NCI-H345 treated with DMSO at 0.1 percent for 48 hours (cell line): ENCODE data around the gene GPSM1.

Experiments used
- DNase-seq: peaks from one replicate; lab custom pipeline; 2025; ENCODE audit not compliant: unreplicated experiment; lab: John Stamatoyannopoulos, UW

Gene GPSM1

DNA sequence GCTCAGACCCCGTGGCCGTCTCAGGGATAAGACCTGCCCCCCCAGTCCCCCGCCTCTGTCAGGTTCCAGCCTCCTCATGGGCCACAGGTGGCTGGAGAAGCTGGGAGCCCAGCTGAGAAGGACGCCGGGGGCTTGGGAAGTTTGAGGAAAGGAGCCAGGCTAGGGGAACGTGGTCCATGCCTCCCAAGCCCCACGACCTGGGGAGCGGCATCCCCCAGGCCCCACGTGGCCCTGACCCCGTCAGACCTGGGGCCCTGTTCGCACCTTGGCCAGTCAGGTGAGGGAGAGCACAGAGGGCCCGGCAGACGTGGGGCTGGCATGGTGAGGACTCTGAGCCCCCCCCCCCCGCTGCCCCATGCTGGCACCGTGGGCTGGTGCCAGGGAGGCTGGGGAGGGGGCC lies 3.7 kb downstream of the GPSM1 start:
- no peak for DNase-seq

DNA sequence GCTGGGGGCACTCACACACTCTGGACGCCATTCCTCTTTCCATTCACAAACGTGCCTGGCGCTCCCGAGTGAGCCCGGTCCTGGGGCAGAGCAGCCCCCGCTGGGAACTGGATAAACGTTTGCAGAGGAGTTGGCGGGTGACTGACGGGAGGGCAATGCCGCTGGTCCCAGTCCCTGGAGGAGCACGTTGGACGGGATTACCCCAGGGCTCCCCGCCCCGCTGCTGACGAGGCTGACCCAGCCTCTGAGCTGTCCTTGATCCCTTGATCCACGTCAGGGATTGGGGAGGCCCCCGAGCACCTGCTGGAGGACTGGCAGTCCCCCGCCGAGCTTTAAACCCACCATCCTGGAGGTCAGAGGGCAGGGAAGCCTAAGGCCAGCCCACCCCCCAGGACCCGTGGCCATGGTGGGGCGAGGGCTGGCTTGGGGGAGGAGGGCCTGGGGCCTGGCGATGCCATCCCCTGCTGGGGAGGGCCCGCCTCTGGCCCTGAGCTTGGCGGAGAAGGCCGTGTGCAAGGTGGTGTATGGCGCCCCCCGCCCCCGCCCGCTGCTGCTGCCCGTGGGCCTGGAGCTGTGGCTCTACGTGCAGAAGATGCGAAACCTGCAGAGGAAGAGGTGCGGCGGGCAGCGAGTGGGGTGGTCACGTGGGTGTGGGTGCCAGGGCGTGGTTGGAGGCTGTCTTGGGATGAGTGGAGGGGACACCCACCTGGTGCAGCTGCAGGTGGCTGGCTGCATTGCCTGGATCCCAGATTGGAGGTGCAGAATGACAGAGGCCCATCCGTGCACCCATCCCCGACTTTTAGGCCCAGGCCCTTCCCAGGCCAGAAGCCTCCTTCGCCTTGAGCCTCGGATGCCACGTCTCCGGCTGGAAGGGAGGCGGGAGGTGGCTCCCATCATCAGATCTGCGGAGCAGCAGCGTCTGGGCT lies 4.5 kb downstream of the GPSM1 start:
- DNase-seq = no peak

DNA sequence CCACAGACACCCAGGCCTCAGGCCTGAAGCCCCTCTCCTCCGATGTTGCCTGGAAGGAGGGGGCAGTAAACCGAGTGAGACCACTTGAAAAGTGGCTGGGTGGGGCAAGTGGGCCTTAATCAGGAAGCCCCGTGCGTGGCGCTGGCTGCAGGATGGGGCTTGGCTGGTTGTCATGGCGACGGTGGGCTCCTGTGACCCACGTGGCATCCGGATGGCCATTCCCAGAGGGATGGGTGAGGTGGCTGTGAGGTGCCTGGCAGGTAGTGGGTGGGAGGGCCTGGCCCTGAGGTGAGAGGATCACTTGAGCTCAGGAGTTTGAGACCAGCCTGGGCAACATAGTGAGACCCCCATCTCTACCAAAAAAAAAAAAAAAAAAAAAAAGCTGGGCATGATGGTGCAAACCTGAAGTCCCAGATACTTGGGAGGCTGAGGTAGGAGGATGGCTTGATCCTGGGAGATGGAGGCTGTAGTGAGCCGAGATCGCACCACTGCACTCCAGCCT lies 5.2 kb downstream of the GPSM1 start:
- no peak for DNase-seq

- no peak for DNase-seq
Measured at GRCh38 chr9:136333045-136333444, 5.7 kb downstream of the GPSM1 start.

- DNase-seq = no peak
Measured at GRCh38 chr9:136333486-136333885, 6.1 kb downstream of the GPSM1 start.

DNA sequence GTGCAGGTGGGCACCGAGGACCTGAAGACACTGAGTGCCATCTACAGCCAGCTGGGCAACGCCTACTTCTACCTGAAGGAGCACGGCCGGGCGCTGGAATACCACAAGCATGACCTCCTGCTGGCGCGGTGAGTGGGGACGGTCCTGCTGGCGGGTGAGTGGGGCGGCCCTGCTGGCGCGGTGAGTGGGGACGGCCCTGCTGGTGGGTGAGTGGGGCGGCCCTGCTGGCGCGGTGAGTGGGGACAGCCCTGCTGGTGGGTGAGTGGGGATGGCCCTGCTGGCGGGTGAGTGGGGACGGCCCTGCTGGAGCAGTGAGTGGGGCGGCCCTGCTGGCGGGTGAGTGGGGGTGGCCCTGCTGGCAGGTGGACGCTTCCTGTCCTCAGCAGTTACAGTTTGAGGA lies 7.2 kb downstream of the GPSM1 start:
- DNase-seq = no peak

DNA sequence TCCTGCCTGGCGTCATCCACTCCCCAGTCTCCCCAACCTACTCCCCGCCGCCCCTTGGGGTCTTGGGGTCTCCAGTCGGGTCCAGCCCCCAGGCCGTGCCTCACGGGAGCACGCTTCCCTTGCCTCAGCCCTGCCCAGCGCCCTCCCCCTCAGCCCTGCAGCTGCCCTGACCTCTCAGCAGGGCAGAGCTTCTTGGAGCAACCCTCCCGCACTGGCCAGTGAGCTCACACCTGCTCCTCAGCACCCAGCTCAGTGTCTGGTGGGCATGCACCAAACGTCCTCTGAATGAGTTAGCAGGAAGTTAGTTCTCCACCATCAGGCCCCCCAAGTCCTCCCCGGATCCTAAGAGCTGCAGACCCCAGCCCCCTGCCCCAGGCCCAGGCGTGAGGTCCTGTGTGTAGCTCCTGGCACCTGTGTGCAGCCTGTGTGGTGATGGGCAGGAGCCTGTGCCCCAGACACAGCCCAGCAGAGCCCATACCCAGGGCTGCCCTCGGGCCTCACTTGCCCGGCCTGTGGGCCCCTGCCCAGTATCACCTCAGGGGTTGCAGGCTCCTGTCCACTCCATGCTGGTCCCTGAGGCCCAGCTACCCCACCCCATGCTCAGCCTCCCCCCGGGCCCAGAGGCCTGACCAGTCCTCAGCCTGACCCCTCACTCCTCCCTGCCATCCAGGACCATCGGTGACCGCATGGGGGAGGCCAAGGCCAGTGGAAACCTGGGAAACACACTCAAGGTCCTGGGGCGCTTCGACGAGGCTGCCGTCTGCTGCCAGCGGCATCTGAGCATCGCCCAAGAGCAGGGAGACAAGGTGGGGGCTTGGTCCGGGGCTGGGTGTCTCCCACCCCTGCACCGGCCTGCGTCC lies 8.2 kb downstream of the GPSM1 start:
- no peak for DNase-seq

DNA sequence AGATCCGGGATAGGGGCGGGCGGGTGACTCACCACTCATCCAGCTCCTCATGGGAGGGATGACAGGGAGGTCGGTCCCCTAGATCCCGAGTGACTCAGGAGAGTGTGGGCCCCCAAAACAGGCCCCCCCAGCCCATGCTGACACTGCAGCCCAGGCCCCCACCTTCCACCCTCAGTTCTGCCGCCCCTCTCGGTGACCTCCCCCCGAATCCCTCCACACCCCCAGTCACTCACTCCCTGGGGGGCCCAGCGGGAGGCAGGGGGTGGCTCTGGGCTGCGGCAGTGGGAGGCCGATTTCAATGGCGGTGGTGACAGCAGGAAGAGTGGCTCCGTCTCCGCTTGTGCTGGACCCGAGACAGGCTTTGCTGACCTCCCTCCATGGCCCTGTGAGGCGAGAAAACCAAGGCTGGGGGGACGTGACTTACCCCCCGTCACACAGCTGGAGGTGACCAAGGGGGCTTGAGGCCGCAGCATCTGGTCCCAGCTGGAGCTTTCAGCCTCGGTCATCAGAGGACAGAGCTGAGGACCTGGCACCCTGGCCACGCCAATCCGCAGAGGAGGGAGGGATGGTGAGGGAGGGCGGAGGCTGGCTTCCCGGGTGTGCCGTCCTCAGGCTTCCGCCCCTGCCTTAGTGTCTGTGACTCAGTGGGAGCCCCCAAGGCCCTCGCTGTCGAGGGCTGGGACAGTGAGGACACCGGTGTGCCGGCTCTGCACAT lies 9.0 kb downstream of the GPSM1 start:
- DNase-seq = no peak

- DNase-seq = no peak
Measured at GRCh38 chr9:136336881-136337280, 9.5 kb downstream of the GPSM1 start.

DNA sequence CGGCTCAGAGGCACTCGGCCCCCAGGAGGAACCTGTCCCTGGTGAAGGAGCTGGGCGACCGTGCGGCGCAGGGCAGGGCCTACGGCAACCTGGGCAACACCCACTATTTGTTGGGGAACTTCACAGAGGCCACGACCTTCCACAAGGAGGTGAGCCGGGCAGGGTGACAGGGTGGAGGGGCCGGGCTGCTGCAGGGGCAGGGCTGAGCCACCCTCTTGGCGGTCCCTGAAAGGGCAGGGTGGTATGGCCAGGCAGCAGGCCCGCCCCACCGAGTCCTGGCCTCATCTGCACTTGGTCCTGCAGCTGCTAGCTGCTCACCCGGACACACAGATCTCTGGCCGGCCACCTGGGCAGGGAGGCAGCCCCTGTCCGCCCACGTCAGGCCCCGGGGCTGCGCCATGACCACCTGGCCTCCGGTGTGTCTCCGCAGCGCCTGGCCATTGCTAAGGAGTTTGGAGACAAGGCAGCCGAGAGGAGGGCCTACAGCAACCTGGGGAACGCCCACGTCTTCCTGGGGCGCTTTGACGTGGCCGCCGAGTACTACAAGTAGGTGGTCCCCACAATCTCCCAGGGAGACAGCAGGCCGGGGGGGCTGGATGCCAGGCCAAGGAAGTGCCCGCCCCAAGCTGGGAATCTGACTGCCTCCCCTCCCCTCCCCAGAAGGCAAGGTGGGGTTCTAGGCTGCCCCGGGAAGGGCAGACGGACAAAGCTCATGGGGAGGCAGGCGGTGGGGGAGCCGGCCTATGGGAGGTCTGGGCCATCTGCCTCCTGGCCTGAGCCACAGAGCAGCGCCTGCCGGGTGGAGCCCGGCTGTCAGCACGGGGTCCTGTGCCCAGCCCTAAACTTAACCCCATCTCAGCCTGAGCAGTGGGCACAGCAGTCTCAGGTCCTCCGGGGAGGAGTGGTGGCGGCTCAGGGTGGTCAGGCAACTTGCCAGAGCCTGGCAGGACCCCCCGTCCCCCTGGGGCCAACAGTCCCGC lies 10.4 kb downstream of the GPSM1 start:
- no peak for DNase-seq

GRCh38 chr9:136338511-136338910 lies 11.2 kb downstream of the GPSM1 start:
- DNase-seq = no peak

- DNase-seq = no peak
Measured at GRCh38 chr9:136339173-136339957, 12.0 kb downstream of the GPSM1 start.

GRCh38 chr9:136339958-136340310 lies 12.6 kb downstream of the GPSM1 start:
- no peak for DNase-seq

- DNase-seq = no peak
Measured at GRCh38 chr9:136340356-136341041, 13.2 kb downstream of the GPSM1 start.

GRCh38 chr9:136341042-136341655 lies 13.8 kb downstream of the GPSM1 start:
- no peak for DNase-seq

DNA sequence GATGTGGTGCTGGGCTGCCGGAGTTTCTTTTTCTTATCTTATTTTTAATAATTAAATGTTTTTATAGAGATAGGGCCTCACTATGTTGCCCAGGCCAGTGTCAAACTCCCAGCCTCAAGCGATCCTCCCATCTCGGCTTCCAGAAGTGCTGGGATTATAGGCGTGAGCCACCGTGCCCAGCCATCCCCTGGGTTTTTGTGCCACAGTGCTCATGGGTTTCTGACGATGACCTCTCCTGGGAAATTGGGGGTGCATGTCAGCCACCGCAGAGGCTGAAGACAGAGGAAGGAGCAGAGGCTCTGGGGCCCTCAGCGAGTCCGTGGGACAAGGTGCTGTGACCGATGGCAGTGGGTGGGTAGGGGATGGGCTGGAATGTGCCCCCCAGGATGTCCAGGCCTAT lies 14.4 kb downstream of the GPSM1 start:
- DNase-seq = no peak

DNA sequence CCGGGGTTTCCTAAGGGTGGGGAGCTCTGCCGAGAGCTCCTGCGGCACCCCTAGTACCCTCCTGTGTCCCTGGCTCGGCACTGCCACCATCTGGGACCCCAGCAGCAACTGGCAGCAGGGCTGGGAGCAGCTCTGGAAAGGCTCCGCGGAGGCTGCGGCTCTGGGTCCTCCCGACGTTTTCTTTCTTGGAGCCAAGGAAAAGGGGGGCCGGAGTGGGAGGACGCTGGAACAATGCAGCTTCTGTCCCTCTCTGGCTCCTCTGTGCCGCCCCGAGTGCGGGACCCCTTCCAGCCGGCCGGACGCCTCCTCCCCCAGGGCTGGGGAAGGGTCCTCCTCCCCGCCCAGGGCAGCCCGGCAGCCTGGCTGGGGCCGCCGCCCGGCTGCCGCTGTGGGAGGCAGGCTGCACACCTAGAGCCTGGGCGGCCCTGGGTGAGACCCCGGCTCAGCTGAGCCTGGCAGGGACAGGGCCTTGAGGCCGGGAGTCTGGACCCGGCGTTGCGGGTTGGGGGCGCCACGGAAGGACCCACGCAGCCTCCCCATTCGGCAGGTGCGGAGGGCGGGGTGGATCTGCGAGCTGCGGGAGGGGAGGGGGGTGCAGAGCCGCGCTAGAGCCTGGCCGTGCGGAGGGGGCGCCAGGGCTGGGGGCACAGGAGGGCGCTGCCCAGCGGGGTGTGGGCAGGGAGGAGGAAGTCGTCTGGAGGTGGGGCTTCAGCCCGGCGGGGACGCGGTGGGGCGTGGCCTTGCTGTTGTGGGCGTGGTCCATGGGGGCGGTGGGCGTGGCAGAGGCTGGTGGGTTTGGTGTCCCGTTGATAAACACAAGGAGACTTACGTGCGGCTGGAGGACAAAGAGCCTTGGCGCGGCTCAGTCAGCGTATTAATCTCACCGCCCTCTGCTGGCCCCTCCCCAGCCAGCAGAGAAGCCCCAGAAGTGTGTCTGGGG lies 15.1 kb downstream of the GPSM1 start:
- no peak for DNase-seq
